GM19395 (cell line): Measurements from ENCODE around the gene HOXD10.
A peak's percentile ranks its signal among the peaks of the same experiment; 100 is the strongest.

Source experiments
- ATAC-seq: cut with Tn5 transposase; IDR thresholded peaks from one replicate; pipeline ENCODE4 v1.9.1; 2021; ENCODE audit warnings: mild to moderate bottlenecking, moderate library complexity; ENCODE audit not compliant: unreplicated experiment

The HOXD10 gene

GRCh38 chr2:176094349-176094748 is 22.2 kb upstream of the HOXD10 start:
- ATAC-seq = no peak

- no peak for ATAC-seq
These were observed 21.2 kb upstream of the HOXD10 start for GRCh38 chr2:176095421-176095820.

GRCh38 chr2:176096243-176096985 is 20.2 kb upstream of the HOXD10 start:
- no peak for ATAC-seq

- peak; percentile 88 for ATAC-seq
These were observed 19.4 kb upstream of the HOXD10 start for GRCh38 chr2:176096986-176097819.

GRCh38 chr2:176097820-176098365 is 18.7 kb upstream of the HOXD10 start:
- no peak for ATAC-seq

GRCh38 chr2:176098366-176099158 is 18.0 kb upstream of the HOXD10 start:
- no peak for ATAC-seq

GRCh38 chr2:176099159-176099727 is 17.3 kb upstream of the HOXD10 start:
- ATAC-seq = no peak

- ATAC-seq = no peak
These were observed 16.6 kb upstream of the HOXD10 start, which contains the start of gene HOXD12 for GRCh38 chr2:176099728-176100546. HOXD12 (plus strand) TSS chr2:176099795; CDS start chr2:176099802, 7 bp downstream.

- ATAC-seq = no peak
These were observed 15.9 kb upstream of the HOXD10 start for GRCh38 chr2:176100547-176101140.

GRCh38 chr2:176101216-176101830 is 15.3 kb upstream of the HOXD10 start:
- ATAC-seq = no peak

GRCh38 chr2:176101842-176102241 is 14.7 kb upstream of the HOXD10 start:
- no peak for ATAC-seq

- no peak for ATAC-seq
These were observed 14.2 kb upstream of the HOXD10 start for GRCh38 chr2:176102309-176102866.

GRCh38 chr2:176103194-176103593 is 13.4 kb upstream of the HOXD10 start:
- ATAC-seq = no peak

- no peak for ATAC-seq
These were observed 12.7 kb upstream of the HOXD10 start for GRCh38 chr2:176103742-176104315.

GRCh38 chr2:176104316-176105077 is 12.1 kb upstream of the HOXD10 start:
- no peak for ATAC-seq

GRCh38 chr2:176105078-176105729 is 11.4 kb upstream of the HOXD10 start:
- no peak for ATAC-seq
